A549 (cell line): ENCODE measurements around the gene CUL1. TPM values are rescaled to one million over a fixed set of nuclear protein-coding genes. Genes with fewer than 3 reads are reported as not detected.

Source experiments
- ATAC-seq, 2 experiments: fragments of 200-7000 bp in 1 of 2; fragments of >200 bp in 1 of 2; cut with Nextera tagmentation in 1 of 2; cut with Tn5 transposase in 1 of 2; 3 replicates each; pipeline versions ENCODE4 v1.8.0 to v1.9.1; 2018 to 2020; ENCODE audit warnings: mild to moderate bottlenecking in 1 of 2, moderate library complexity in 1 of 2
- CTCF ChIA-PET: fragments of 300-600 bp; sonication (Branson Sonifier 250); formaldehyde crosslinking; extraction: SDS; loops from one replicate; lab custom pipeline; 2021; ENCODE audit warnings: antibody characterized with exemption, inconsistent platforms; lab: Yijun Ruan, JAX
- POLR2A ChIA-PET: fragments of 350-600 bp; formaldehyde crosslinking; extraction: SDS; loops from one replicate; lab custom pipeline; 2021; ENCODE audit warnings: antibody characterized with exemption, inconsistent platforms; lab: Yijun Ruan, JAX
- DNase-seq, 2 experiments: peaks; one replicate each; pipeline versions ENCODE4 v3.0.0 to v3.0.0-alpha.2; 2011 to 2016; ENCODE audit warnings: low read depth in 1 of 2, low spot score in 1 of 2
- FAIRE-seq: peaks from 2 replicates; lab custom pipeline; 2011; peaks lifted over from hg19 to GRCh38; lab: Jason Lieb, UNC
- H3K27ac ChIP-seq, 2 experiments: fragments of >200 bp; sonication (Bioruptor Twin); formaldehyde crosslinking; 3 replicates each; pipeline ENCODE4 v1.5.1; 2016 to 2017
- H3K4me1 ChIP-seq: fragments of >200 bp; sonication (Bioruptor Twin); formaldehyde crosslinking; 3 replicates; pipeline ENCODE4 v1.6.1; 2016
- H3K4me2 ChIP-seq: fragments of >200 bp; sonication (Bioruptor Twin); formaldehyde crosslinking; 3 replicates; pipeline ENCODE4 v1.6.1; 2016
- H3K4me3 ChIP-seq: fragments of >200 bp; sonication (Bioruptor Twin); formaldehyde crosslinking; 3 replicates; pipeline ENCODE4 v1.5.1; 2016
- H3K9me3 ChIP-seq: fragments of >200 bp; sonication (Bioruptor Twin); formaldehyde crosslinking; 3 replicates; pipeline ENCODE4 v1.6.1; 2016
- BHLHE40 ChIP-seq: IDR thresholded peaks from 2 replicates; pipeline ENCODE4 v1.6.1; 2012; ENCODE audit warnings: low read depth, low read length, inconsistent platforms
- CBX8 ChIP-seq: fragments of 200-600 bp; sonication (generic); IDR thresholded peaks from 2 replicates; pipeline ENCODE4 v1.6.1; 2016
- CEBPB ChIP-seq, 2 experiments: fragments of >200 bp in 1 of 2; sonication (Bioruptor Twin) in 1 of 2; formaldehyde crosslinking in 1 of 2; IDR thresholded peaks; 2 replicates each; pipeline ENCODE4 v1.6.1; 2012 to 2016
- CHD2 ChIP-seq: fragments of 150-350 bp; IDR thresholded peaks from 2 replicates; pipeline ENCODE4 v1.6.1; 2014; ENCODE audit warnings: low read length; ENCODE audit not compliant: partially characterized antibody
- CHD4 ChIP-seq: fragments of 200-600 bp; sonication (generic); IDR thresholded peaks from 2 replicates; pipeline ENCODE4 v1.6.1; 2016; ENCODE audit warnings: antibody characterized with exemption, mild to moderate bottlenecking, borderline replicate concordance
- EHF ChIP-seq: fragments of 250-450 bp; sonication (Bioruptor Pico); IDR thresholded peaks from 2 replicates; pipeline ENCODE4 v1.5.0; 2020; ENCODE audit warnings: mild to moderate bottlenecking
- EP300 ChIP-seq, 2 experiments: fragments of >200 bp; sonication (Bioruptor Twin); formaldehyde crosslinking; IDR thresholded peaks; 2 replicates in 1 of 2; 3 replicates in 1 of 2; pipeline ENCODE4 v1.6.1; 2016 to 2017
- FOSB ChIP-seq: fragments of 250-450 bp; sonication (Bioruptor Pico); IDR thresholded peaks from 2 replicates; pipeline ENCODE4 v1.5.0; 2020; ENCODE audit warnings: mild to moderate bottlenecking, moderate library complexity
- FOSL2 ChIP-seq, 2 experiments: fragments of 450-650 bp in 1 of 2; fragments of >200 bp in 1 of 2; sonication (Bioruptor Twin) in 1 of 2; formaldehyde crosslinking; IDR thresholded peaks; 2 replicates each; pipeline versions ENCODE4 v1.5.0 to v1.6.1; 2016 to 2020; ENCODE audit warnings: mild to moderate bottlenecking in 1 of 2, moderate library complexity in 1 of 2
- FOXS1 ChIP-seq: fragments of 250-450 bp; sonication (Bioruptor Pico); IDR thresholded peaks from 2 replicates; pipeline ENCODE4 v1.5.0; 2020; ENCODE audit warnings: mild to moderate bottlenecking, moderate library complexity
- HOXA7 ChIP-seq: fragments of 250-450 bp; sonication (Bioruptor Pico); IDR thresholded peaks from 2 replicates; pipeline ENCODE4 v1.5.0; 2020; ENCODE audit warnings: mild to moderate bottlenecking, moderate library complexity
- JUN ChIP-seq, 2 experiments: fragments of >200 bp; sonication (Bioruptor Twin); formaldehyde crosslinking; IDR thresholded peaks; 2 replicates in 1 of 2; 3 replicates in 1 of 2; pipeline ENCODE4 v1.6.1; 2016 to 2017
- KDM1A ChIP-seq: fragments of 200-600 bp; sonication (generic); IDR thresholded peaks from 2 replicates; pipeline ENCODE4 v1.6.1; 2016; ENCODE audit warnings: low read depth, mild to moderate bottlenecking
- NFE2L2 ChIP-seq: fragments of 150-350 bp; conservative IDR thresholded peaks from 2 replicates; pipeline ENCODE4 v1.6.1; 2014; ENCODE audit warnings: low read length
- NPAS2 ChIP-seq: fragments of 250-450 bp; sonication (Bioruptor Pico); IDR thresholded peaks from 2 replicates; pipeline ENCODE4 v1.8.0; 2022; ENCODE audit warnings: mild to moderate bottlenecking, moderate library complexity, borderline replicate concordance
- NR3C1 ChIP-seq: fragments of >200 bp; sonication (Bioruptor Twin); formaldehyde crosslinking; IDR thresholded peaks from 3 replicates; pipeline ENCODE4 v1.6.1; 2017
- POLR2A ChIP-seq: IDR thresholded peaks from 2 replicates; pipeline ENCODE4 v1.6.1; 2012; ENCODE audit warnings: mild to moderate bottlenecking, low read length
- RARB ChIP-seq: fragments of 250-450 bp; sonication (Bioruptor Pico); IDR thresholded peaks from 2 replicates; pipeline ENCODE4 v1.8.0; 2021; ENCODE audit warnings: mild to moderate bottlenecking, moderate library complexity
- RCOR1 ChIP-seq: fragments of 150-350 bp; IDR thresholded peaks from 2 replicates; pipeline ENCODE4 v1.6.1; 2014; ENCODE audit warnings: antibody characterized with exemption, low read length, low read depth
- RNF2 ChIP-seq: fragments of 200-600 bp; sonication (generic); IDR thresholded peaks from 2 replicates; pipeline ENCODE4 v1.6.1; 2016; ENCODE audit warnings: low read depth, mild to moderate bottlenecking, antibody characterized with exemption, moderate library complexity, borderline replicate concordance
- SMC3 ChIP-seq: fragments of >200 bp; sonication (Bioruptor Twin); formaldehyde crosslinking; IDR thresholded peaks from 3 replicates; pipeline ENCODE4 v1.6.1; 2018; ENCODE audit warnings: inconsistent platforms
- SREBF2 ChIP-seq: fragments of 450-650 bp; IDR thresholded peaks from 2 replicates; pipeline ENCODE4 v1.6.1; 2014; ENCODE audit warnings: mild to moderate bottlenecking, moderate library complexity
- TP53 ChIP-seq: fragments of 250-450 bp; sonication (Bioruptor Pico); IDR thresholded peaks from 2 replicates; pipeline ENCODE4 v1.5.0; 2021; ENCODE audit warnings: mild to moderate bottlenecking, moderate library complexity
- ZC3H11A ChIP-seq: fragments of 450-650 bp; IDR thresholded peaks from 2 replicates; pipeline ENCODE4 v1.6.1; 2014; ENCODE audit warnings: antibody characterized with exemption, mild to moderate bottlenecking
- ZSCAN20 ChIP-seq: fragments of 250-450 bp; sonication (Bioruptor Pico); IDR thresholded peaks from 2 replicates; pipeline ENCODE4 v1.8.0; 2022; ENCODE audit warnings: mild to moderate bottlenecking, moderate library complexity
- WGBS: methylation state at CpG from one replicate; pipeline ENCODE4 v1.1.6; 2017; ENCODE audit errors: missing lambda C conversion rate; 5-methylcytosine and 5-hydroxymethylcytosine counted together
- polyA plus RNA-seq, 4 experiments: library from polyadenylated mRNA; depleted of rRNA in 3 of 4; stranded (reverse); fragments of >200 nt; fragmentation: RNase III in 1 of 4; extraction: RNeasy Plus Mini Kit Qiagen cat#74134 plus additional on column Dnase treatment in 1 of 4; gene quantifications; 2 replicates in 3 of 4; 3 replicates in 1 of 4; pipeline ENCODE4 v1.2.3, GENCODE V29; 2011 to 2017
- TF ChIP-seq, protein P1 (sequence below): fragments of >200 bp; sonication (Bioruptor Twin); formaldehyde crosslinking; IDR thresholded peaks from 3 replicates; pipeline ENCODE4 v1.5.1; 2016
- TF ChIP-seq, protein P2 (sequence below): fragments of 250-450 bp; sonication (Bioruptor Pico); IDR thresholded peaks from 2 replicates; pipeline ENCODE4 v1.5.0; 2021; ENCODE audit warnings: mild to moderate bottlenecking, moderate library complexity, borderline replicate concordance
- TF ChIP-seq, protein P3 (sequence below): fragments of 150-350 bp; IDR thresholded peaks from 2 replicates; pipeline ENCODE4 v1.6.1; 2014; ENCODE audit warnings: low read depth, mild to moderate bottlenecking, low read length
- TF ChIP-seq, protein P4 (sequence below): fragments of 450-650 bp; IDR thresholded peaks from 2 replicates; pipeline ENCODE4 v1.6.1; 2014; ENCODE audit warnings: antibody characterized with exemption
- TF ChIP-seq, protein P5 (sequence below): fragments of >200 bp; sonication (Bioruptor Twin); formaldehyde crosslinking; IDR thresholded peaks from 2 replicates; pipeline ENCODE4 v1.6.1; 2016
- TF ChIP-seq, protein P6 (sequence below): IDR thresholded peaks from 2 replicates; pipeline ENCODE4 v1.6.1; 2012

The CUL1 gene
- polyA plus RNA-seq, 2 of the 4 experiments (the other 2 are of a cell fraction), result 57.9 to 70.6 TPM

DNA sequence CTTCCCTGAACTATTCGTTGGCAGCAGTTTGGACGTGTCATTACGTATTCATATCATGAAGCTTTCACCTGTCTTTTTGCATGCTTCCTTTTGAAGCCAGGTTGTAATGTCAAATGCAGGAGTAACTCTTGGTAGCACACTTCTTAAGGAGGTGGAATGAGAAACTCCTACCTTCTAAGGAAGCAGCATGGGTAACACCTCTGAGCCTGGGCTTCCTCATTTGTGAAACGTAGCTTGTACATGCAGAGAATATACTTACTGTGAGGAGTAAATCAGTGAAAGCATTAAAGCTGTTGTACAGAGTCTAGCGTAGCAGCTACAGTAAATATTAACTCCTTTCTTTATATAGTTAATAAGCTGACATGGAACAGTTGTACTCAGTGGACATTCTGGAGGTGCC, 21.1 kb downstream of the CUL1 start:
- Histone ChIP-seq H3K4me2 (no peak overlapping the region), H3K4me3 (no peak overlapping the region), H3K27ac (no peak overlapping the region), H3K4me1 (peaks cover 13% of the 10 kb centered on the region; the same call in 2 of the 3 replicates), H3K9me3 (no peaks in the 10 kb centered on the region)
- ATAC-seq, result no peak
- no peak for FAIRE-seq
- TF ChIP-seq POLR2A (no peak), ZSCAN20 (CRISPR knock-in tag) (no peak), SREBF2 (no peak), CHD4 (no peak), RCOR1 (no peak), CEBPB (IDR thresholded peaks at IDR 0.05) (no peak), CHD2 (no peak), KDM1A (no peak), ZC3H11A (no peak), EHF (no peak), TP53 (CRISPR knock-in tag) (no peak), CBX8 (no peak), NR3C1 (no peak), SMC3 (no peak)
- TF ChIP-seq, protein P1, sequence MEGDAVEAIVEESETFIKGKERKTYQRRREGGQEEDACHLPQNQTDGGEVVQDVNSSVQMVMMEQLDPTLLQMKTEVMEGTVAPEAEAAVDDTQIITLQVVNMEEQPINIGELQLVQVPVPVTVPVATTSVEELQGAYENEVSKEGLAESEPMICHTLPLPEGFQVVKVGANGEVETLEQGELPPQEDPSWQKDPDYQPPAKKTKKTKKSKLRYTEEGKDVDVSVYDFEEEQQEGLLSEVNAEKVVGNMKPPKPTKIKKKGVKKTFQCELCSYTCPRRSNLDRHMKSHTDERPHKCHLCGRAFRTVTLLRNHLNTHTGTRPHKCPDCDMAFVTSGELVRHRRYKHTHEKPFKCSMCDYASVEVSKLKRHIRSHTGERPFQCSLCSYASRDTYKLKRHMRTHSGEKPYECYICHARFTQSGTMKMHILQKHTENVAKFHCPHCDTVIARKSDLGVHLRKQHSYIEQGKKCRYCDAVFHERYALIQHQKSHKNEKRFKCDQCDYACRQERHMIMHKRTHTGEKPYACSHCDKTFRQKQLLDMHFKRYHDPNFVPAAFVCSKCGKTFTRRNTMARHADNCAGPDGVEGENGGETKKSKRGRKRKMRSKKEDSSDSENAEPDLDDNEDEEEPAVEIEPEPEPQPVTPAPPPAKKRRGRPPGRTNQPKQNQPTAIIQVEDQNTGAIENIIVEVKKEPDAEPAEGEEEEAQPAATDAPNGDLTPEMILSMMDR, result no peak
- TF ChIP-seq, protein P2, sequence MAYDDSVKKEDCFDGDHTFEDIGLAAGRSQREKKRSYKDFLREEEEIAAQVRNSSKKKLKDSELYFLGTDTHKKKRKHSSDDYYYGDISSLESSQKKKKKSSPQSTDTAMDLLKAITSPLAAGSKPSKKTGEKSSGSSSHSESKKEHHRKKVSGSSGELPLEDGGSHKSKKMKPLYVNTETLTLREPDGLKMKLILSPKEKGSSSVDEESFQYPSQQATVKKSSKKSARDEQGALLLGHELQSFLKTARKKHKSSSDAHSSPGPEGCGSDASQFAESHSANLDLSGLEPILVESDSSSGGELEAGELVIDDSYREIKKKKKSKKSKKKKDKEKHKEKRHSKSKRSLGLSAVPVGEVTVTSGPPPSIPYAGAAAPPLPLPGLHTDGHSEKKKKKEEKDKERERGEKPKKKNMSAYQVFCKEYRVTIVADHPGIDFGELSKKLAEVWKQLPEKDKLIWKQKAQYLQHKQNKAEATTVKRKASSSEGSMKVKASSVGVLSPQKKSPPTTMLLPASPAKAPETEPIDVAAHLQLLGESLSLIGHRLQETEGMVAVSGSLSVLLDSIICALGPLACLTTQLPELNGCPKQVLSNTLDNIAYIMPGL (CRISPR knock-in tag), result no peak
- ChIA-PET CTCF (interaction anchor here (0.6 to 1.2 kb wide), 4 partner anchors 11 to 139 kb away, joined by 3 to 5 read pairs (median 4); no protein-coding TSS in a partner anchor), POLR2A (no interaction called here)
- DNase-seq, result no peak
- 88% methylated on average over 5 of the region's 5 CpGs for WGBS

DNA sequence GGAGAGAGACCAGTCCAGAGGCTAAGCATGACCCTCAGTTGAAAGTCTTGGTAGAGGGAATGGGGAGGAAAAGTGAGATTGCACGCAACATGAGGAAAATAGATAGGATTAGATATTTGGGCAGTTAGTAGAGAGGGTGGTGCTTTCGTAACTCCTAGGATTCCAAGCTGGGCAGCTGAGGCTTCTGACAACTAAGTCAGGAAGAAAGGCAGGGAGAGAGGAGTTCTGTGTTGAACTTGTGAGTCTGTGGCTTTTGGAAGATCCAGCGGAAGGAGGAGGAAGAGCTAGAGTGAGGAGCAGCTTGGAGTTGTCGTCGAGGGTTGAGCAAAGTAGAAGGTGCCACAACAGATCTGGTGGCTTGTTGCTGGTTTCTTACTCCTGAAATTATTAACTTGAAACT, 21.8 kb downstream of the CUL1 start:
- peaks cover 13% of the 10 kb centered on the region; the same call in 2 of the 3 replicates for H3K4me1 ChIP-seq
- no peak overlapping the region for H3K4me3 ChIP-seq
- no peak for ATAC-seq
- WGBS, result 90% methylated on average over 5 of the region's 5 CpGs
- FAIRE-seq, result no peak
- DNase-seq, result no peak
- no peak for TF ChIP-seq FOSB
- TF ChIP-seq CBX8, result no peak
- no peak for TF ChIP-seq HOXA7 (CRISPR knock-in tag)
- TF ChIP-seq, protein P3, sequence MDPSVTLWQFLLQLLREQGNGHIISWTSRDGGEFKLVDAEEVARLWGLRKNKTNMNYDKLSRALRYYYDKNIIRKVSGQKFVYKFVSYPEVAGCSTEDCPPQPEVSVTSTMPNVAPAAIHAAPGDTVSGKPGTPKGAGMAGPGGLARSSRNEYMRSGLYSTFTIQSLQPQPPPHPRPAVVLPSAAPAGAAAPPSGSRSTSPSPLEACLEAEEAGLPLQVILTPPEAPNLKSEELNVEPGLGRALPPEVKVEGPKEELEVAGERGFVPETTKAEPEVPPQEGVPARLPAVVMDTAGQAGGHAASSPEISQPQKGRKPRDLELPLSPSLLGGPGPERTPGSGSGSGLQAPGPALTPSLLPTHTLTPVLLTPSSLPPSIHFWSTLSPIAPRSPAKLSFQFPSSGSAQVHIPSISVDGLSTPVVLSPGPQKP, result no peak
- no peak for TF ChIP-seq FOXS1 (CRISPR knock-in tag)
- TF ChIP-seq EP300 (IDR thresholded peaks at IDR 0.05), result no peak
- TF ChIP-seq, protein P4, sequence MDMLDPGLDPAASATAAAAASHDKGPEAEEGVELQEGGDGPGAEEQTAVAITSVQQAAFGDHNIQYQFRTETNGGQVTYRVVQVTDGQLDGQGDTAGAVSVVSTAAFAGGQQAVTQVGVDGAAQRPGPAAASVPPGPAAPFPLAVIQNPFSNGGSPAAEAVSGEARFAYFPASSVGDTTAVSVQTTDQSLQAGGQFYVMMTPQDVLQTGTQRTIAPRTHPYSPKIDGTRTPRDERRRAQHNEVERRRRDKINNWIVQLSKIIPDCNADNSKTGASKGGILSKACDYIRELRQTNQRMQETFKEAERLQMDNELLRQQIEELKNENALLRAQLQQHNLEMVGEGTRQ, result no peak
- TF ChIP-seq, protein P5, sequence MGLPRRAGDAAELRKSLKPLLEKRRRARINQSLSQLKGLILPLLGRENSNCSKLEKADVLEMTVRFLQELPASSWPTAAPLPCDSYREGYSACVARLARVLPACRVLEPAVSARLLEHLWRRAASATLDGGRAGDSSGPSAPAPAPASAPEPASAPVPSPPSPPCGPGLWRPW, result no peak
- no peak for TF ChIP-seq BHLHE40
- TF ChIP-seq CHD4, result no peak
- TF ChIP-seq, protein P1, result no peak
- TF ChIP-seq, protein P6, sequence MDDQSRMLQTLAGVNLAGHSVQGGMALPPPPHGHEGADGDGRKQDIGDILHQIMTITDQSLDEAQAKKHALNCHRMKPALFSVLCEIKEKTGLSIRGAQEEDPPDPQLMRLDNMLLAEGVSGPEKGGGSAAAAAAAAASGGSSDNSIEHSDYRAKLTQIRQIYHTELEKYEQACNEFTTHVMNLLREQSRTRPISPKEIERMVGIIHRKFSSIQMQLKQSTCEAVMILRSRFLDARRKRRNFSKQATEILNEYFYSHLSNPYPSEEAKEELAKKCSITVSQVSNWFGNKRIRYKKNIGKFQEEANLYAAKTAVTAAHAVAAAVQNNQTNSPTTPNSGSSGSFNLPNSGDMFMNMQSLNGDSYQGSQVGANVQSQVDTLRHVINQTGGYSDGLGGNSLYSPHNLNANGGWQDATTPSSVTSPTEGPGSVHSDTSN, result no peak
- TF ChIP-seq RARB (CRISPR knock-in tag), result no peak
- no peak for TF ChIP-seq NPAS2 (CRISPR knock-in tag)
- TF ChIP-seq NFE2L2, result no peak
- no peak for TF ChIP-seq NR3C1
- TF ChIP-seq FOSL2 (IDR thresholded peaks at IDR 0.05), result no peak
- no peak for TF ChIP-seq FOSL2 (CRISPR knock-in tag; IDR thresholded peaks at IDR 0.05)
- TF ChIP-seq RNF2, result no peak
- TF ChIP-seq SMC3, result no peak
- TF ChIP-seq JUN (IDR thresholded peaks at IDR 0.05), result no peak
- H3K27ac ChIP-seq, result no peak overlapping the region
- no peaks in the 10 kb centered on the region for H3K9me3 ChIP-seq
- ChIA-PET POLR2A (no interaction called here), CTCF (interaction anchor here (1.2 to 1.8 kb wide), 4 partner anchors 8 to 32 kb away, joined by 3 to 5 read pairs (median 4); no protein-coding TSS in a partner anchor)
- H3K4me2 ChIP-seq, result no peak overlapping the region
